HG02852 (cell line): ENCODE measurements around the gene FGF5.

Experiments used
- ATAC-seq: cut with Tn5 transposase; IDR thresholded peaks from one replicate; pipeline ENCODE4 v1.9.1; 2021; ENCODE audit warnings: mild to moderate bottlenecking, moderate library complexity; ENCODE audit not compliant: unreplicated experiment

Gene FGF5

GRCh38 chr4:80335226-80335553, 68.7 kb downstream of the FGF5 start:
- ATAC-seq, result no peak

GRCh38 chr4:80335554-80336358, 69.3 kb downstream of the FGF5 start, which contains the start of gene CFAP299:
CFAP299 (plus strand) TSS chr4:80335730.
- ATAC-seq, result peak; percentile 99

- ATAC-seq, result no peak
Measured at GRCh38 chr4:80336582-80336981, 70.1 kb downstream of the FGF5 start.

DNA sequence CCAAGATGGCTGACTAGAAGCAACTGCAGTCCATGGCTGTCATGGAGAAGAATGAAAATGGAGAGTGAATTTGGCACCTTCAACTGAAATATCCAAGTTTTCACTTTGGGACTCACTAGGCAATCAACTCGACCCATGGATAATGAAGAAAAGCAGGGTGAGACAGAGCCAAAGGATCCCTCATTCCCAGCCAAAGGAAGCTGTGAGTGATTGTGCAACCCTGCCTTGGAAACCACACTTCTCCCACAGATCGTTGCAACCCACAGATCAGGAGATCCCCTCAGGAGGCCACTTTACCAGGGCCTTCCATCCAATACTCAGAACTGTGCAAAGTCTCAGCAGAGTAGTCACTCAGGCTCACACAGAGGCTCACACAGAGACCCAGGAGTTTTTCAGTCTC, 73.6 kb downstream of the FGF5 start:
- no peak for ATAC-seq
